ENCODE data around the gene TFEC.
"Not testable (repeated sequence)": the region's sequence is repeated elsewhere in the genome, so short reads cannot be mapped to it uniquely, and the experiment has no call there.

TFEC gene

GRCh38 chr7:116024826-116025809 is 5.4 kb downstream of the TFEC start:
- Mint-ChIP-seq H3K36me3 (ENCODE audit: low read depth) (no peaks in the 10 kb centered on the region), H3K27me3 (ENCODE audit: low read depth) (peaks cover 3% of the 10 kb centered on the region), H3K4me1 (ENCODE audit: low read depth) (no peaks in the 10 kb centered on the region), H3K4me3 (no peak overlapping the region), H3K27ac (no peak overlapping the region), H3K9me3 (no peaks in the 10 kb centered on the region)

GRCh38 chr7:116021237-116021636 is 9.3 kb downstream of the TFEC start:
- H3K36me3 Mint-ChIP-seq (ENCODE audit: low read depth), result no peaks in the 10 kb centered on the region
- no peaks in the 10 kb centered on the region for H3K4me1 Mint-ChIP-seq (ENCODE audit: low read depth)

DNA sequence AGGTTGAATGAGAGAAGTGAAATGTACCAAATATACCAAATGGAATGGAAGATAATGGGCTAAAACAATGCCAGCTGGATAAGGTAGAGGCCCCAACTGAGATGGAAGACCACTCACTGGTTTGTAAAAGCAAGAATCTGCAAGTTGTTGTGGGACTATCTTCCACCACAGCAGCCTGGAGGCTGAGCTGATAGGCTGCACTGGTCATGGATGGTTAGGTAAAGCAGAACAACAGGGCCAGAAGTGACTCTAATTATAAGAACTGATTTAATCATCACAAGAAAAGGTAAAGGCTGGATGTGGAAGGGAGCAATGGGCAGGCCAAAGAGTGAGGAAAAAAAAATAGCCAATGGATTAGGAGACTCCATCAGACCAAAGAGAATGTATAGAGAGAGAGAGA is 11.8 kb downstream of the TFEC start:
- no peak overlapping the region for H3K27ac Mint-ChIP-seq
- no peaks in the 10 kb centered on the region for H3K27me3 Mint-ChIP-seq (ENCODE audit: low read depth)
- no peaks in the 10 kb centered on the region for H3K9me3 Mint-ChIP-seq
- H3K4me1 Mint-ChIP-seq (ENCODE audit: low read depth), result no peaks in the 10 kb centered on the region
- H3K4me3 Mint-ChIP-seq, result no peak overlapping the region
- H3K36me3 Mint-ChIP-seq (ENCODE audit: low read depth), result no peaks in the 10 kb centered on the region

More at GRCh38 chr7:116021237-116021636, 9.3 kb downstream of the TFEC start:
- Mint-ChIP-seq H3K27me3 (ENCODE audit: low read depth) (no peaks in the 10 kb centered on the region), H3K4me3 (no peak overlapping the region), H3K9me3 (no peaks in the 10 kb centered on the region), H3K27ac (no peak overlapping the region)

DNA sequence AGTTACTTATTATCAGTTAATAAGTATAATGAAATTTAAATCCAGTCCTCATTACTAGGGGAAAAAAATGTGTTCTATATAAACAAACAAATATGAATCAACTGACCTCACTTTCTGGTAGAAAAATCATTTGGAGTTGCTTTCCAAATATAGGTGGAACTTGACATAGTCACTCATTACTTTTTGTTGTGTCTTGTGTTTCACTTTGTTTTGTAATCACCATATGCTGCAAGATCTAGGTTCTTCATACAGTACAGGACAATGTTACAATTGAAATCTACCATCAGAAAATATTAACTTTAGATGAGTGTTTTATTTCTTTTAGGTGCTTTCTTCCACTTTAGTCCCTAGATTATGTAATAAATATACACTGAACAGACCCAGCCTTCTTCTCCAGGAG is 16.9 kb downstream of the TFEC start:
- Mint-ChIP-seq H3K27ac (no peak overlapping the region), H3K4me3 (no peak overlapping the region), H3K4me1 (ENCODE audit: low read depth) (no peaks in the 10 kb centered on the region), H3K36me3 (ENCODE audit: low read depth) (no peaks in the 10 kb centered on the region), H3K27me3 (ENCODE audit: low read depth) (no peaks in the 10 kb centered on the region), H3K9me3 (no peaks in the 10 kb centered on the region)

GRCh38 chr7:116011584-116011983 is 19.0 kb downstream of the TFEC start:
- Mint-ChIP-seq H3K27ac (no peak overlapping the region), H3K4me3 (no peak overlapping the region), H3K36me3 (ENCODE audit: low read depth) (no peaks in the 10 kb centered on the region), H3K9me3 (no peaks in the 10 kb centered on the region), H3K4me1 (ENCODE audit: low read depth) (no peaks in the 10 kb centered on the region), H3K27me3 (ENCODE audit: low read depth) (no peaks in the 10 kb centered on the region)

GRCh38 chr7:116004762-116005161 is 25.8 kb downstream of the TFEC start:
- not testable (repeated sequence) for H3K27me3 Mint-ChIP-seq (ENCODE audit: low read depth); H3K27ac Mint-ChIP-seq; H3K4me3 Mint-ChIP-seq; H3K4me1 Mint-ChIP-seq (ENCODE audit: low read depth); H3K9me3 Mint-ChIP-seq; H3K36me3 Mint-ChIP-seq (ENCODE audit: low read depth)

DNA sequence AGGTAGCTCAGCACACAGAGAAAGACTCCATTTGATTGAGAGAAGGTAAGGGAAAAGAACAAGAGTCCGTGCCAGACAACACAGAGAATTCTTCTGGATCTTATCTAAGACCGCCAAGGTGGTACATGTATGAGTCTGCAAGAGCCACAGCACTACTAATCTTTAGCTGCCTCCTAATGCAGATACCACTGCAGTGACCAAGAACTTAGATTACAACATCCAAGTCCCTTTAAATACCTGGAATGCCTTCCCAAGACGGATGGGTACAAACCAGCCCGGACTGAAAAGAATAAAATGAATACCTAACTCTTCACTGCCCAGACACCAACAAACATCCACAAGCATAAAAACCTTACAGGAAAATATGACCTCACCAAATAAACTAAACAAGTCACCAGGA is 33.3 kb downstream of the TFEC start:
- Mint-ChIP-seq H3K9me3 (no peaks in the 10 kb centered on the region), H3K36me3 (ENCODE audit: low read depth) (no peaks in the 10 kb centered on the region), H3K27me3 (ENCODE audit: low read depth) (no peaks in the 10 kb centered on the region), H3K4me1 (ENCODE audit: low read depth) (no peaks in the 10 kb centered on the region), H3K4me3 (no peak overlapping the region), H3K27ac (no peak overlapping the region)

- H3K36me3 Mint-ChIP-seq (ENCODE audit: low read depth), result no peaks in the 10 kb centered on the region
- H3K9me3 Mint-ChIP-seq, result no peaks in the 10 kb centered on the region
- no peaks in the 10 kb centered on the region for H3K27me3 Mint-ChIP-seq (ENCODE audit: low read depth)
- no peak overlapping the region for H3K27ac Mint-ChIP-seq
- H3K4me1 Mint-ChIP-seq (ENCODE audit: low read depth), result no peaks in the 10 kb centered on the region
- no peak overlapping the region for H3K4me3 Mint-ChIP-seq
Measured at GRCh38 chr7:115995701-115996100, 34.9 kb downstream of the TFEC start.

DNA sequence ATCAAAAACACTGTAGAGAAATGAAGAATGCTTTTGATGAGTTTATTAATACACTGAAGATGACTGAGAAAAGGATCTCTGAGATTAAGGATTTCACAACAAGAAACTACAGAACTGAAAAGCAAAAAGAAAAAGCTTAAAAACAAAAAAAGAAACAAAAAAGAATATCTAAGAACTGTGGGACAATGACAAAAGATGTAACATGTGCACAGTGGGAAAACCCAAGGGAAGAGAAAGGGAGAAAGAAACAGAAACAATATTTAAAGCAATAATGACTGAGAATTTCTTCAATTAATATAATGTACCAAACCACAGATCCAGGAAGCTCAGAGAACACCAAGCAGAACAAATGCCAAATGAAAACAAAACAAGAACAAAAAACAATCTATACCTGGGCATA is 42.2 kb downstream of the TFEC start:
- Mint-ChIP-seq H3K9me3 (no peaks in the 10 kb centered on the region), H3K36me3 (ENCODE audit: low read depth) (no peaks in the 10 kb centered on the region), H3K4me3 (no peak overlapping the region), H3K27me3 (ENCODE audit: low read depth) (no peaks in the 10 kb centered on the region), H3K4me1 (ENCODE audit: low read depth) (no peaks in the 10 kb centered on the region), H3K27ac (no peak overlapping the region)

- Mint-ChIP-seq H3K4me1 (ENCODE audit: low read depth) (no peaks in the 10 kb centered on the region), H3K4me3 (no peak overlapping the region), H3K9me3 (no peaks in the 10 kb centered on the region), H3K36me3 (ENCODE audit: low read depth) (no peaks in the 10 kb centered on the region), H3K27me3 (ENCODE audit: low read depth) (no peaks in the 10 kb centered on the region), H3K27ac (no peak overlapping the region)
Measured at GRCh38 chr7:115987486-115987885, 43.1 kb downstream of the TFEC start.

DNA sequence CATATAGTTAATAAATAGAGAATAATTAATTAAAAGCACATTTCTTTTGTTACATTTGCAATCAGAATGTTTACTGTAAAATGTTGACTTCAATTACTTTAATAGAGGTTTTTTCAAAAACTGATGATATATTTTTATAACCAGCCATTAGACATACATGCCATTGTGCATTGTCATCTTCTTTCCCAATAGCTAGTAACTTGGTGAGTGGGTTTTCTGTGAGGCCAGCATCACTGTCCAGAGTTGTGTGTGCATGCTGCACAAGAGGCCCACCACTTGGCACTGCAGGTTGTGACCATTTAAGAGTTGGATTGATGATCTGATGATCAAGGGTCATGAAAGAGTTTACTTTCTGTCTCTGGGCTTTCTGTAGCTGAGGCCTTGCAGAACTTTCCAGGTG is 46.5 kb downstream of the TFEC start:
- no peak overlapping the region for H3K27ac Mint-ChIP-seq
- no peaks in the 10 kb centered on the region for H3K27me3 Mint-ChIP-seq (ENCODE audit: low read depth)
- H3K9me3 Mint-ChIP-seq, result no peaks in the 10 kb centered on the region

DNA sequence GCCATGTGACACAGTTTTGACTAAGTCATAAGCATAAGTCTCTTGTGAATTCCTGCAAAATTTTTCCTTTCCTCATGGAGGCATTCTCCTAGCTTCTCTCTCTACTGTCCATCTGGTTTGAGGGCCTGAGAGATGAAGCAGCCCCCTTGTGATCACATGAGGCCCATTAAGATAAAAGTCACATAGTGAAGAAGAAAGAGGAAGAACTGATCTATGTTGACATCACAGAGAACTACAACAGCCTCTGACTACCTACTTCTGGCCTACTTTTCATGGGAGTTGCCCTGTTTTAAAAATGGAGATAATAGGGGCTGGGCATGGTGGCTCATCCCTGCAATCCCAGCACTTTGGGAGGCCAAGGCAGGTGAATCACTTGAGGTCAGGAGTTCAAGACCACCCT is 50.4 kb downstream of the TFEC start:
- no peaks in the 10 kb centered on the region for H3K27me3 Mint-ChIP-seq (ENCODE audit: low read depth)
- no peak overlapping the region for H3K4me3 Mint-ChIP-seq
- H3K36me3 Mint-ChIP-seq (ENCODE audit: low read depth), result no peaks in the 10 kb centered on the region
- H3K4me1 Mint-ChIP-seq (ENCODE audit: low read depth), result no peaks in the 10 kb centered on the region
- no peaks in the 10 kb centered on the region for H3K9me3 Mint-ChIP-seq
- no peak overlapping the region for H3K27ac Mint-ChIP-seq

More for the DNA sequence above, 46.5 kb downstream of the TFEC start:
- no peaks in the 10 kb centered on the region for H3K4me1 Mint-ChIP-seq (ENCODE audit: low read depth)
- no peaks in the 10 kb centered on the region for H3K36me3 Mint-ChIP-seq (ENCODE audit: low read depth)
- H3K4me3 Mint-ChIP-seq, result no peak overlapping the region

- Mint-ChIP-seq H3K27me3 (ENCODE audit: low read depth) (no peaks in the 10 kb centered on the region), H3K4me1 (ENCODE audit: low read depth) (no peaks in the 10 kb centered on the region), H3K4me3 (no peak overlapping the region), H3K27ac (no peak overlapping the region), H3K9me3 (no peaks in the 10 kb centered on the region), H3K36me3 (ENCODE audit: low read depth) (no peaks in the 10 kb centered on the region)
Measured at GRCh38 chr7:115976651-115977050, 53.9 kb downstream of the TFEC start.

DNA sequence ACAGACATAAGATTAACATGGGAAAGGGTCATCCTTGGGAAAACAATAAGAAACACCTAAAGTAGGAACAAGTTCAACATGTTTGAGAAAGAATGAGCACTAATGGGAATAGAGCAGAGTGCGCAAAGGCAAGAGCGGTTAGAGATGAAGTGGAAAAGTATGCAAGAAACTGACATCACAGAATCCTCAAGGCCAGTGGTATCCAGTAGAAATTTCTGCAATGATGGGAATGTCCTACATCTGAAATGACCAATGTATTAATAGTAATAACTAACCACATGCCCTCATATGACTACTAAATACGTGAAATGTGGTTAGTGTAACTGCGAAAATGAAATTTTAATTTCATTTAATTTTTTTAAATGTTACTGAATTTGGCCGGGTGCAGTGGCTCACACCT is 54.8 kb downstream of the TFEC start:
- no peaks in the 10 kb centered on the region for H3K36me3 Mint-ChIP-seq (ENCODE audit: low read depth)
- no peaks in the 10 kb centered on the region for H3K4me1 Mint-ChIP-seq (ENCODE audit: low read depth)
- H3K9me3 Mint-ChIP-seq, result no peaks in the 10 kb centered on the region
- no peak overlapping the region for H3K27ac Mint-ChIP-seq
- H3K4me3 Mint-ChIP-seq, result no peak overlapping the region
- H3K27me3 Mint-ChIP-seq (ENCODE audit: low read depth), result no peaks in the 10 kb centered on the region

DNA sequence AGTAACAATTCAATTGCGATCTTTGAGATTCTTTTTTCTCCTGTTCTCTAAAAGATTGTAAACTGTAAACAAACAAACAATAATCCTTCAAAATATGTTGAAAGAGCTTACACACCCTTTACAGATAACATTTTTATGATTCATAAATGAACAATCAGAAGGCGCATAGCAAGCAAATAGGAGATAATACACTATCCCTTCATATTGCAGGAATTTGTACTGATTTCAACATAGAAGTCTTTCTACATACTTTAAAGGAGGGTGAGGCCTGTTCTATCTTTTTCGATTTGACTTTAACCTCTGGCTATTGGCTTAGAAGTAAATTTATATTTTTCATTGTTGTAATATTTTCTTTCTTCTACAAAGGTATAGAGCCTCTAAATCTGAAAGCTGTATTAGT is 57.2 kb downstream of the TFEC start:
- H3K27me3 Mint-ChIP-seq (ENCODE audit: low read depth), result no peaks in the 10 kb centered on the region
- no peaks in the 10 kb centered on the region for H3K4me1 Mint-ChIP-seq (ENCODE audit: low read depth)
- H3K36me3 Mint-ChIP-seq (ENCODE audit: low read depth), result no peaks in the 10 kb centered on the region
- H3K4me3 Mint-ChIP-seq, result no peak overlapping the region
- H3K27ac Mint-ChIP-seq, result no peak overlapping the region
- H3K9me3 Mint-ChIP-seq, result no peaks in the 10 kb centered on the region

Data from T-helper 1 cell treated with Interleukin-12 subunit alpha and Interleukin-12 subunit beta and Interleukin-4 antibody, amounts not matched to agents 30 μg/mL and 1 μg/mL, for 36 hours (primary cell).